HG03354 (cell line): Measurements from ENCODE around the gene SH3RF1.
A peak's percentile ranks its signal among the peaks of the same experiment; 100 is the strongest.

Experiments
- ATAC-seq: cut with Tn5 transposase; IDR thresholded peaks from one replicate; pipeline ENCODE4 v1.9.1; 2021; ENCODE audit warnings: mild to moderate bottlenecking; ENCODE audit not compliant: unreplicated experiment, poor library complexity, severe bottlenecking

Gene SH3RF1

DNA sequence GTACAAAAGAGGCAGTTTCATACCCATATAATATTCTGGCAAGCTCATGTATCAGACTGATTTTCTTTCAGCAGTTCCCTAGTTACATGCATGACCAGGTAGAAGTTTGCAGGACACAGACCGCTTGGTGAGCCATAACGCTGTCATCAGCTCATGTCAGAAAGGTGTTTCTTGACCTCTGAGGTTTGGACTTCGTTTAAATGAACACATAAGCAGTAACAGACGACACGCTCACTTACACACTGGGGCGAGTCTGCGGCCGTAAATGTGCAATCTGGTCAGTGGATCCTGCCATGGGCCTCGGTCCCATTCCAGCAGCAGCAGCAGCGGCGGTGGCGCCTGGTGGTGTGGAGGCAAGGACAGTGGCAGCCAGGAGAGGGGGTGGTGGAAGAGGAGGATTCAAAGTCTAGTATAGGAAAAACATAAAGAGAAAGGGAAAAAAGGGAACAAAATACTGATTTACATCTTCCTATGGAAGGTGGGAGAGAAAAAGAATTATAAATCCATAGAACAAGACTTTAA lies 148.8 kb downstream of the SH3RF1 start:
- no peak for ATAC-seq

DNA sequence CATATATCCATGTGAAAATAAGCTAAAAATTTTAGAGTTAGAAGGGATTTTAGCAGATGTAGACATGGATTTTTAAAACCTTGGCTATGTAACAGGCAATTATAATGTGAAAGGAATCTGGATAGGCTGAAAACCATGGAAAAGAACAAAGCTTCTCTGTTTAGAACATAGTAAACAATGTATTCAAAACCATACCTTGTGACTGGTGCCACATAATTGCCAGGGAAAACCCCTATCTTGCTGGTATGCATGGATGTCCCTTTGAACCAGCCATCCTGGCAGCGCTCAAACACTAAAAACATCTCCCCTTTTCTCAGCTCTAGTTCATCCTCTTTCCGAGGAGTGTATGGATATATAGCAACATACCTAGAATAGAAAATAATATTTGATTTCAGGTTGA lies 150.1 kb downstream of the SH3RF1 start:
- ATAC-seq: no peak

DNA sequence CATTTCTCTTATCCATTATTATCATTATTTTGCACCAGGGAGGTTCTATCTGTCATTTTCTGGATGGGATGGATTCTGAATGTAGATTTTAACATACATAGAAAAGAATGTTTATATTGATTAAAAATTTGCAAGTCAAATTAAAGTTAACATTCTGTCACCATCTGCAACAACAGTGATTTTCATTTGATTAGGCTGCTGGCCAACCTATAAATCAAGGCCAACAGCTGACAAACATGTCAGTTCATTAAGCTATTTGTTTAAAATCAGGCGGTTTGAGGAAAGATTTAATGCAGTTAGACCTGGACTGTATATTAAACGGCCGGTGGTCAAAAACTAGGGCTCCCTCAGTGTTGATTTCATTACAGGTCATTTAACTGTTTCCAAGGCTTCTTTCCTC lies 151.2 kb downstream of the SH3RF1 start:
- no peak for ATAC-seq

DNA sequence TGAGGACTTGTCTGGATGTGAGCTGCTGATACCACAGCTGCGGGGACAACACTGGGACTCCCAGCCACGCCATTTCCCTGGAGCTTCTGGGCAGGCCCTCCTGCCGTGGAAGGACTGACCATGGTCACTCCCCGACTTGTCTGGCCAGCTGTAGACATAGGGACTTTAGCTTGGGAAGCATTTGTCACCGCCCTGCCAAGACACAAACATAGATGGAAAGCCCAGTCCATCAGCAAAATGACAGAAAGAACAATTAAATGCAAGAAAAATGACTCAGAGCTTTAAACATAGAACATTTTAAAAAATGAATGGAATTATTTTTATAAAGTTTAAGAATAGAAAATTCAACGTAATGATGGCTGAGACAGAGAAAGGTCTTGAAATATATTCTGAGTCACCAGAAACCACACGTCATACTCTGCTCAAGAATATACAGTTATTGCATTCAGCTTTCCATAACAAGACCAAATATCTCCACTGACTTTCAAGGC lies 153.1 kb downstream of the SH3RF1 start:
- no peak for ATAC-seq

DNA sequence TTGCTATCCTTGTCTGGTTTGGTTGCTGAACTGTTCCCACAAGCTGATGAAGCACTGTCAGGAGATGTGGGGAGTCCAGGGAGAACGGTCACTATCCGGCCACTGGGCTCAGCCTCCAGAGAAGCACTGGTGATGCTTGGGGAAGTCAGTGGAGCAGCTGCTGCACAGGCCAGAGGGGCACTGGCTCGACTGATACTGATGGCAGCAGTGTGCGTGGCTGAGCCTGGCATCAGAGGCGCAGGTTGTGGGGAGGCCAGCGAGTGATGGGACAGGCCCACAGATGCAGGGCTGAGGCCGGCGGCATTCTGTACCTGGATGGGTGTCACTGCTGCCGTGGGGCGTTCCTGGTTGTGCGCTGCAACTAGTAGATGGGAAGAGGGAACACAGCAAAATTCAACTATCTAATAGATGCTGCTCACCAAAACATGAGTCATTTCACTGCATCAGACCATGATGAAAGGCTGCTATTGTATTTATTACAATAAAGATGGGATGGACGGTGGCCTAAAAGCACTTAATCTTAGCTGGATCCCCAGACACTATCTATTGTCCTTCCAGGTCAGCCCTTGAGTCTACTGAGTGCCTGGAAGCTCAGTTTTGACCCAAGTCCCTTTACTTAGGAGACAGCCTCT lies 154.4 kb downstream of the SH3RF1 start:
- ATAC-seq: no peak

DNA sequence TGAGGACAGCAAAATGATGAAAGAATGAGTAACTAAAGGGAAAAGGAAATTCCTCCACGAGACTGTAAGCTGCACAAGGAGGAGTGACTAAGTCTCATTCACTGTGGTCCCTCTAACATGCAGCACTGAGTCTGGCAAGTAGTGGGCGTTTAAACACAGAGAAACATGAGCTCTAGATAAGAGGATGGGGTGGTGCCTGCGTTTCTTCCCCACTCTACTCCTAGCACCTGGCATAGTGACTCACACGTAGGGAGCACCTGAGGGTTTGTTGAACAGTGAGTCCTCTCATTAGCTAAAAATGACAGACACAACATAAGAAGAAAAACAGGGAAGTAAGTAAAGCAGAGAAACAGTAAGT lies 154.9 kb downstream of the SH3RF1 start:
- no peak for ATAC-seq

DNA sequence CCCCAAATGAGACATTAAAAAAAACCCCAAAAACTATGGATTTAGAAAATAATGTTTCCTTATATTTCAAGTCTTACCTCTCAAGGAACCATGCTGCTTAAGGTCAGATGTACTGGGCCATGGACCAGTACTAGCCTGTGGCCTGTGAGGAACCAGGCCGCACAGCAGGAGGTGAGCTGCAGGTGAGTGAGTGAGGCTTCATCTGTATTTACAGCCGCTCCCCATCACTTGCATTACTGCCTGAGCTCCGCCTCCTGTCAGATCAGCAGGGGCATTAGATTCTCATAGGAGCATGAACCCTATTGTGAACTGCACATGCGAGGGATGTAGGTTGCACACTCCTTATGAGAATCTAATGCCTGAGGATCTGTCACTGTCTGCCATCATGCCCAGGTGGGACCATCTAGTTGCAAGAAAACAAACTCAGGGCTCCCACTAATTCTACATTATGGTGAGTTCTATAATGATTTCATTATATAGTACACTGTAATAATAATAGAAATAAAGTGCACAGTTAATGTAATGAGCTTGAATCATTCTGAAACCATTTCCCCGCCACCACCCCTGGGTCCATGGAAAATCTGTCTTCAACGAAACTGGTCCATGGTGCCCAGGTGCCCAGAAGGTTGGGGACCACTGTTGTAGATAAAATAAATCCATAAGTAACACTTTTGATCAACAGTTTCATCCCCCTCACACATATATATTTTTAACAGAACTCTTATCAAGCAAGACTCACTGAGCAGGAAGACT lies 155.4 kb downstream of the SH3RF1 start:
- no peak for ATAC-seq

DNA sequence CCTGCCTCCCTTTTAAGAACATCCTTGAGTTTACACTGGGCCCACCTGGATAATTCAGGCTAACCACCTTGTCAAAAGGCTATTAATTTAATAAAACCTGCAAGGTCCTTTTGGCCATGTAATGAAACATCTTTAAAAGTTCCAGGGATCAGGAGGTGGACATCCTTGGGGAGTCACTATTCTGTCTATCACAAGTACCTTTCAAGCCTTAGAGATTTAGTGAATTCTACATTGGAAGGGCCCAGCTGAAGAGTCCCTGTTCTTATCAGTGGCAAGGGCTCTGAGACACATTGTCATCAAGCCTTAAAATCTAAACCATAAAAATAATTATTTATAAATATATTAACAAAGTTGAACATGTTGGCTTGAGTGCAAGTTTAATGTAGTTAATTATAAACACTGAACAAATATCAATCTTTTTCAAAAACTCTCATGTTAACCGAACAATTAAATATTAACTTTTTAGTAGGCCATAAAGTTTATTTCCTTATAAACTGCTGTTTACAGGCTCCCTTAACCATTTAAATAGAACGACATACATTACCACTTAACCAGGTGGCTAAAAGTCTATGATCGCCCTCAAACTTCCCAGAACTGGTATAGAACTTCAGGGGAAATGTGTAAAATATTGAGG lies 156.3 kb downstream of the SH3RF1 start:
- no peak for ATAC-seq

DNA sequence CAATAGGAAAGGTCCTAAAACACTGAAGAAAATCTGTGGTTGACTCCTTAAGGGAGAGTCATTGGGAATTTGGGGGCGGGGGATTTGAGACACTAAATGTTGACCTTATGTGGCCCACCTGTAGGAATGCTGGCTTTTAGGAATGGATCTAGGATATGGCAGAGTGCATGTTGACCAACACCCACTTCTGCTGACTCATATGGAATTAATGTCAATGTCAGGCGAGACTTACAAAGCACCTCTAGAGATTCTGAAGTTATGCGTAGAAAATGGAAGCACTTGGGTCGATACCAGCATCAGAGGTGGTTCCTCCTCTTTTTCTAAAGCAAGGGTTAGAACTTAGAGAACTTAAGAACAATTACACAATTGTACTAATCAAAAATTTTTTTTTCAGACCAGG lies 160.1 kb downstream of the SH3RF1 start:
- no peak for ATAC-seq

DNA sequence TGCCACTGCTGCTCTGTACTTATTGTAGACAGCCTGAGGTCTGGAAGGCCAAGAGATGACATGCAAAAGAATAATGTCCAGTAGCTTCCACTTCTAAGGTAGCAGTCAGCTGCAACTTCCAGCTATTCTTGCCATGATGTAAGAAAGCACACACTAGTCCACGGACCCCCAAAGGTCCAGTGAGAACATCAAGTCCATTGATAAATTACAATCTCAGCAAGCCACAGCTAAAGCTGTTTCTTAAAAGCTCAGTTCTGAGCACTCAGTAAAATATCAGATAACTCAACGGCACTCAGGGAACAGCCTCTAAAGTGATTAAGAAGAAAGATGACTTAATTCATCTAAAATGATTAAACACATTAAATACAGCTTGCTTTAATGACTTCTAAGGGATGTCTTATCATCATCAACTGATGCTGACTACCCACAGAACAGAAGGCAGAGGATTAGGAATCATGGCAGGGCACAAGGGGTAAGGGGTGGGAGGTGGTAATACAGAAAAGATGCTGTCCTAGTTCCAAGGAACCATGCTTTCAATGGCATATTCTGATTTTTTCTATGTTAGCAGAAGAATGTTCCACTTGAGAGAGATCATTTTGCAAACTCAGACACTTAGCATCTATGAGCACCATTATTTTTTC lies 161.6 kb downstream of the SH3RF1 start:
- no peak for ATAC-seq

DNA sequence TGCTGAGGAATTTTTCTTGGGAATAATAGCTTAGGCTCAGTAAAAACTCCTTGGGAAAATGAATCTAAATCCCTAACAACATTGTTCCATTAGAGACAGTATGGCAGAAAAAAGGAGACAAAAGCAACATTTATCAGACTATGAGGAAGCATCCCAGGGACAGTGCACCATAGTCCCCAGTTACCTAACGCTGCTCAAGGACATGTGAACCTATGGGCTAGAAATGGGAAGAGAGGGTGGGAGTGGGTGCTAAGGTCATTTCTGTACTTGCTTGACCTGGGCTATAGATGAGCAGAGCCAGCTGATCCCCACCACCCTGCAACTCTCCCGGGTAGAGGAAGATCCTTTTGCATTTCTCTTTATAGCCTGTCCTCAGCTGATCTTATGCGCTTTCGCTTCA lies 162.5 kb downstream of the SH3RF1 start:
- ATAC-seq: no peak

DNA sequence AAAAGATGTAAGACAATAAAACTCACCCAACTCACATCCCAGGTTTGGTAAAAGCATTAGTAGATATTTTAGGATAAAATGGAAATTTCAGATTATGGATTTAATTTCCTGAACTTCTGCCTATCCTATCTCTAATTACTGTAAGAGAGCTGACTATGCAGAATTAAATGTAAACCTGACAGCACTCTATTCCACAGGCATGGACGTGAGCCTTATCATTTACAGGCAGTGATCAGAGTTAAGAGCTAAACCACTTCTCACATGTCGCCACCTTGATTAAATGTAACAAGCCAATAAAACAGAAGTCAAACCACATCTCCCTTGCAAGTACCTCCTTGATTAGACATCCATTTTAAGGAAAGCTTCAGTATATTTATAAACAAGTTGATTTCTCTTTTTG lies 163.2 kb downstream of the SH3RF1 start:
- no peak for ATAC-seq

DNA sequence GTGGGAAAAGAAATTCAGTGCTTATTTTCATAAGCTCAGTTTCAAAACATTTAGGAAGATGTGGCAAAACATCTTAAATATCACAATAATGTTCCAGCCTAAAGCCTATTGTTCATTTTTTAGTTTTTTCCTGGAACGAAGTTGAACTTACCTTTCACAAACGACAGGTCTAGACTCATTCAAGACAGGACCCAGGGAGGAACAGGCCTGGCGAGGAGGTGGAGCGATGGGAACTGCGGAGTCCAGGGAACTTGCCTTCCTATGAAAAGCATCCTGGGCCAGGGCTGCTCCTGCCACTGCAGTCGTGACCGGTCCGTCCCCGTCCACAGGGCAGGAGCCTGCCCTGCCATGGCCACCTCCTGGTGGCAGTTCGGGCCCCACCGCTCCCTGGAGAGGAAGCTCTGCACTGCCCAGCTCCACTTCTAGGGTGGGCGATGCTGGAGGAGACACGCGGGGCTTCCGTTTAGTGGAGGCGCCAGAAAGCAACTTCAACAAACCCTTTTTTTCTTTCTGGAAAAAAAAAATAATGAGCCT lies 164.0 kb downstream of the SH3RF1 start:
- no peak for ATAC-seq

DNA sequence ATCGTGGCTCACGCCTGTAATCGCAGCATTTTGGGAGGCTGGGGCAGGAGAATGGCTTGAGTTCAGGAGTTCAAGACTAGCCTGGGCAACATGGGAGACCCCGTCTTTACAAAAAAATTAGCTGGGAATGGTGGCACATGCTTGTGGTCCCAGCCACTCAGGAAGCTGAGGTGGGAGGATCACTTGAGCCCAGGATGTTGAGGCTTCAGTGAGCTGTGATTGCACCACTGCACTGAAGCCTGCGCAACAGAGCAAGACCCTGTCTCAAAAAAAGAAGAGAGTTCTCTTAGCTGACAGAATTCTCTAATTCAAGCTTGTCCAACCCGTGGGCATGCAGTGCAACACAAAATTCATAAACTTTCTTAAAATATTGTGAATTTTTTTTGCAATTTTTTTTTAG lies 165.1 kb downstream of the SH3RF1 start:
- ATAC-seq: no peak

DNA sequence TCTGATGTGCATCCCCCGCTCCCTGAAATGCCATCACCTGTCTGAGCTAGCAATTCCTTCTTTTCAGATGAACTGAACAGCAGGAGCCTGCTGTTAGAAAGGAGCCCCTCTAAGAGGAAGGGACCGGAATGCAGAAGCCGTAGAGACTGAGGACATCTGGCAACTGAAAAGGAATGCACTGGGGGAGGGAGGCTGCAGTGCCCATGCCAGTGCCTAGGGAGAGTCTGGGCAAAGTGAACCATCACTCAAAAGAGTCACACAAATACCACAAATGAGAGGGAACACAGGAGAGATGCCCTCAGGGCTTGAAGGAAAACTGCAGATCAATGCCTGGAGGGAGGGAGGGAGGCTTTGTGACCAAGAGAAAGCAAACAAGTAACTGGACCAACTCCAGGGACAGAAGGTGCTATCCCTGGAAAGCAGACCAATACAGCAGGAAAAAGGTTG lies 166.8 kb downstream of the SH3RF1 start:
- ATAC-seq: no peak

DNA sequence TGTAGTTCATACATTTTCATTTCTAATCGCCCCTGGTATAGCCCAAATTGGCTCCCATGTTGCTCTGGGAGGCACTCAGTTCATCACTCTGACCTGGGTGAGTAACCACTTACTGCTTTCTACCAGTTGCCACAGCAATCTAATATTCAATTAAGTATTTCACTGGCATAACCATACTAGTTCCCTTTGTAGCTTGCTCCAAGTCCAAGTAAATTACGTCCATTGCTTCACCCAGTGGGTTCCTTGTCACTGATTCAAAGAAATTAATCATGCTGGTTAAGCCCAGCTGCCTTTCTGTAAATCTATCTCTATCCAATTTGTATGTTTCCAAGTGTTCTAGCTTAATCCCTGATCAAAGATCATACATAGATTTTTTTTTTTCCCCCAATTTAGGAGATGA lies 168.7 kb downstream of the SH3RF1 start:
- no peak for ATAC-seq

DNA sequence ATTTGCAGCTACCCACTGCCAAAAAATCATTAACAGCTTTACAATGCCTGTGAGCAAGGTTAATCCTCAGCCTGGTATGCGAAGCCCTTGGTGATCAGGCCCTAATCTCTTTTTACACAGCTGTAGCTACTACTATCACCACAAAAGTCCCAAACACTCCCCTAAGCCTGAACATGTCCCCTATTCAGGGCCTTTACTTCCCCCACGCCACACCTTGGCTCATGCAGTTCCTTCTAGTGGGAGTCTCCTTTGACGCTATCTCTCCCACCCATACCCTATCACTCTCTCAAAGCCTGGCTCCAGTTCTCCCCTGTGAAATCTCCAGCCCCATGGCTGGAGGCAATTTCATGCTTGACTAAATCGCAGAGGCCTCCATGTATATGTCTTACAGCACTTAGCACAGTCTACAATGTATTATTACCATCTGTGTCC lies 170.1 kb downstream of the SH3RF1 start:
- ATAC-seq: peak; percentile 23

DNA sequence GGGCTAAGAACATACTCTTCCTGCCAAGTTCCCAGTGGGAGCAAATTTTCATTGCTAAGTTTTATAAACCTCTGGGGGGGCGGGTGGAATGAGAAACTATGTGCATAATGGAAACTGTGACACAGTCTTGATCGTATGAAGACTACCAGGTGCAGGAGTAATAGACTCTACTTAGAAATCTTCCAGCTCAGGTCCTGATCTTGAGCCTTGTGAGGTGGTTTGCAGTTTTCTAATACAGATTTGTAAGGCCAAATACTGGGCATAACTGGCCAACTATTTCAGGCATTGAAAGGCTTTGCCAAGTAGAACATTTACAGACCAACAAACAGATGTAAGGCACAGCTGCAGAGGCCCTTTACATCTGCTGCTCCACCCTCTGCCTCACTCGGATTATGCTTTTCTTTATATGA lies 171.0 kb downstream of the SH3RF1 start:
- ATAC-seq: peak; percentile 72

DNA sequence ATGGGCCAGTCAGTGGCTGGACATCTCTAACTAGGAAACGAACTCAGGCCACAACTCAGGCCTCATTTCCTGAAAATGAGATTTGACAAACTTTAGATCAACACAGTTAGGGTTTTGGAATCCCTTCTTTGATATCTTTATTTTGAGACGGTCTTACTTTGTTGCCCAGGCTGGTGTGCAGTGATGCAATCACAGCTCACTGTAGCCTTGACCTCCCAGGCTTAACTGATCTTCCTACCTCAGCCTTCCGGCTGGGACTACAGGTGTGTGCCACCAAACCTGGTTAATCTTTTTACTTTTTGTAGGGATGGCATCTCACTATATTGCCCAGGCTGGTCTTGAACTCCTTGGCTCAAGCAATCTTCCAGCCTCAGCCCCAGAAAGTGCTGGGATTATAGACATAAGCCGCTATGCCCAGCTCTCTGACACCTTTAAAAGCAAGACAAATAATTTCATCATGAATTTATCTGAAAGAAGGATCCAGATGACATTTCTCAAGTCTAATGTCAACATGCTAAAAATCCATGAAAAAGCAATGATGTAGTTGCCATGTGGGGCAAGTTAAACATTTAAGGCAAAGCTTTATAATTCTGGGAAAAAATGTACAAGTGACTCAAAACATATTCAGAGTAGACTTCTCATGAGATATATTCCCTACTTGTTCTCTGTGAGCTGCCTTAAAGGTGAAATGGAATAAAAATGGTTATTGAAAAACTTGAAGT lies 171.6 kb downstream of the SH3RF1 start:
- no peak for ATAC-seq
